Osteoblast (primary cell): ENCODE data around the gene CORIN. TPM values are rescaled to one million over a fixed set of nuclear protein-coding genes. Genes with fewer than 3 reads are reported as not detected.

Experiments
- DNase-seq: peaks from one replicate; pipeline ENCODE4 v3.0.0; 2011; ENCODE audit warnings: low spot score, mixed read lengths; ENCODE audit not compliant: insufficient read length; ENCODE audit errors: missing footprints
- H2AFZ ChIP-seq: 2 replicates; pipeline ENCODE4 v1.6.0; 2011; ENCODE audit warnings: mild to moderate bottlenecking, low read length
- H3K27ac ChIP-seq: 2 replicates; pipeline ENCODE4 v1.5.1; 2011; ENCODE audit warnings: mild to moderate bottlenecking, low read depth, low read length, moderate library complexity
- H3K27me3 ChIP-seq: 2 replicates; pipeline ENCODE4 v1.6.0; 2012; ENCODE audit warnings: mild to moderate bottlenecking, control low read depth, inconsistent platforms, low read length, moderate library complexity; ENCODE audit not compliant: insufficient read depth
- H3K36me3 ChIP-seq: 2 replicates; pipeline ENCODE4 v1.5.1; 2011; ENCODE audit warnings: mild to moderate bottlenecking, low read length, control low read depth, moderate library complexity; ENCODE audit not compliant: insufficient read depth
- H3K4me1 ChIP-seq: 2 replicates; pipeline ENCODE4 v1.5.1; 2011; ENCODE audit warnings: mild to moderate bottlenecking, low read length, control low read depth, moderate library complexity; ENCODE audit not compliant: insufficient read depth
- H3K4me2 ChIP-seq: 2 replicates; pipeline ENCODE4 v1.6.0; 2011; ENCODE audit warnings: mild to moderate bottlenecking, low read length; ENCODE audit not compliant: insufficient read depth
- H3K4me3 ChIP-seq: fragments of 200-600 bp; sonication (generic); 3 replicates; pipeline ENCODE4 v1.5.1; 2012; ENCODE audit warnings: mild to moderate bottlenecking, low read length, inconsistent platforms; ENCODE audit not compliant: insufficient read depth
- H3K79me2 ChIP-seq: 2 replicates; pipeline ENCODE4 v1.6.0; 2012; ENCODE audit warnings: mild to moderate bottlenecking, low read length, control low read depth, inconsistent platforms; ENCODE audit not compliant: insufficient read depth
- H3K9me3 ChIP-seq: 2 replicates; pipeline ENCODE4 v1.5.1; 2011; ENCODE audit warnings: low read depth, low read length, control low read depth
- H4K20me1 ChIP-seq: 2 replicates; pipeline ENCODE4 v1.6.0; 2012; ENCODE audit warnings: mild to moderate bottlenecking, low read length, control low read depth; ENCODE audit not compliant: insufficient read depth
- CTCF ChIP-seq: IDR thresholded peaks from 2 replicates; pipeline ENCODE4 v1.5.1; 2011; ENCODE audit warnings: mild to moderate bottlenecking, low read depth, low read length, moderate library complexity; ENCODE audit errors: extremely low read depth
- total RNA-seq: library from RNA; depleted of rRNA; stranded (reverse); fragments of >200 nt; gene quantifications from 2 replicates; pipeline ENCODE4 v1.2.3, GENCODE V29; 2012

Gene CORIN
- total RNA-seq, 1 donor, result 0.36 TPM

GRCh38 chr4:47642191-47642830 lies 195.6 kb downstream of the CORIN start:
- Histone ChIP-seq H3K4me2 (no peak overlapping the region), H3K79me2 (no peaks in the 10 kb centered on the region), H3K4me3 (no peak overlapping the region), H3K36me3 (no peaks in the 10 kb centered on the region), H3K4me1 (peaks cover 16% of the 10 kb centered on the region), H3K27ac (no peak overlapping the region), H3K27me3 (no peaks in the 10 kb centered on the region), H2AFZ (no peak overlapping the region), H3K9me3 (no peaks in the 10 kb centered on the region), H4K20me1 (no peaks in the 10 kb centered on the region)
- no peak for TF ChIP-seq CTCF
- DNase-seq, result no peak

- Histone ChIP-seq H3K36me3 (no peaks in the 10 kb centered on the region), H3K4me3 (no peak overlapping the region), H4K20me1 (no peaks in the 10 kb centered on the region), H3K4me1 (peaks cover 16% of the 10 kb centered on the region), H3K9me3 (no peaks in the 10 kb centered on the region), H3K4me2 (no peak overlapping the region), H3K27me3 (no peaks in the 10 kb centered on the region), H3K27ac (no peak overlapping the region), H3K79me2 (no peaks in the 10 kb centered on the region), H2AFZ (no peak overlapping the region)
- TF ChIP-seq CTCF, result no peak
- DNase-seq, result no peak
Measured at GRCh38 chr4:47641755-47642154, 196.1 kb downstream of the CORIN start.

- Histone ChIP-seq H3K4me2 (no peak overlapping the region), H3K4me1 (peaks cover 16% of the 10 kb centered on the region), H4K20me1 (no peaks in the 10 kb centered on the region), H3K27ac (no peak overlapping the region), H2AFZ (no peak overlapping the region), H3K27me3 (no peaks in the 10 kb centered on the region), H3K4me3 (no peak overlapping the region), H3K79me2 (no peaks in the 10 kb centered on the region), H3K9me3 (no peaks in the 10 kb centered on the region), H3K36me3 (no peaks in the 10 kb centered on the region)
- no peak for DNase-seq
- TF ChIP-seq CTCF, result no peak
Measured at GRCh38 chr4:47640911-47641310, 197.0 kb downstream of the CORIN start.

- Histone ChIP-seq H3K4me2 (no peak overlapping the region), H2AFZ (no peak overlapping the region)
Measured at GRCh38 chr4:47639531-47639930, 198.3 kb downstream of the CORIN start.

More at GRCh38 chr4:47639531-47639930, 198.3 kb downstream of the CORIN start:
- Histone ChIP-seq H3K4me1 (peaks cover 16% of the 10 kb centered on the region), H3K36me3 (no peaks in the 10 kb centered on the region), H3K9me3 (no peaks in the 10 kb centered on the region), H3K27me3 (no peaks in the 10 kb centered on the region), H4K20me1 (no peaks in the 10 kb centered on the region), H3K79me2 (no peaks in the 10 kb centered on the region), H3K27ac (no peak overlapping the region), H3K4me3 (no peak overlapping the region)
- no peak for DNase-seq
- TF ChIP-seq CTCF, result no peak
